ENCODE measurements around the gene NAGPA.
"Not testable (repeated sequence)": the region's sequence is repeated elsewhere in the genome, so short reads cannot be mapped to it uniquely, and the experiment has no call there.

NAGPA gene

DNA sequence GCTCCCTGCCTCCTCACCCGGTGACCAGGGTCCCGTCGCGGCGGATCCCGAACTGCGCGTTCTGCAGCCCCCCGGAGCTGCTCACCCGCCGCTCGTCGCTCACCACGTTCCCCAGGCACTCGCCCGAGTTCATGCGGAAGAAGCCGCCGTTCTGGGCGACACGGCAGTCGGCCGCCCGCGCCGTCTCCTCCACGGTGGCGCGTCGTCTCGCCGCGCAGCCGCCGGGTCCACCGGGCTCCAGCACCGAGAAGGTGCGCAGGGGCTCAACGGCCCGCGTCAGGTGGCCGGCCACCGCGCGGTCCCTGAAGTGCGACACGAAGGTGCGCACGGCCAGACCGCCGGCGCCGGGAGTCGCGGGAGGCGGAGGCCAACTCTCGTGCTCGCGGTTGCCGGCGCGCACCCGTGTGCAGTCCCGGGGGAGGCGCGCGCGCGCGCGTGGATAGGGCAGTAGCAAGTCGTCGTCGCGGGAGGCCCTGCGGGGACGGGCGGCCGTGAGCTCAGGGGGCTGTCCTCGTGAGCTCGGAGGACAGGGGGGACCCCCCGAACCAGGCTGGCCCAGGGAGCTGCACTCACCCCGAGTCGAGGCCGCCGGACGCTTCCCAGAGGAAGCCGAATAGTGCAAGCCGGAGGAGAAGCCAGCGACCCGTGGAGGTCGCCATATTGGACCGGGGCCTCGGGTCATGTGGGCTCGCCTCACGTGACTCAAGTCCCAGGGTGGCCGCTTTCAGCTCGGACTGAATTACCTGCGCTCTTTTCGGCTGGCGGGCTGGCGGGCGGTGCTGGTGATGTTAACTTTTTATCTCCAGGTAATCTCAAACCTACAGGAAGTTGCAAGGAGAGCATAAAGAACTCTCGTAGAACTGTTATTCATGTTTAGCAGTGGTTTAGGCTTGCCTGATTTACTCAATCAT lies at the start of gene NAGPA:
NAGPA (minus strand) TSS at position 680 of the 911 bp plus-strand sequence; CDS start at position 659, 21 bp downstream.
- H3K36me3 Mint-ChIP-seq (ENCODE audit: low read depth) = no peaks in the 10 kb centered on the region
- H3K4me1 Mint-ChIP-seq (ENCODE audit: low read depth) = peaks cover 12% of the 10 kb centered on the region
- no peaks in the 10 kb centered on the region for H3K9me3 Mint-ChIP-seq
- peak within 1 kb of the TSS; percentile 79 for H3K4me3 Mint-ChIP-seq
- H3K27me3 Mint-ChIP-seq (ENCODE audit: low read depth) = no peaks in the 10 kb centered on the region
- peak within 1 kb of the TSS; percentile 72 for H3K27ac Mint-ChIP-seq

- H3K4me1 Mint-ChIP-seq (ENCODE audit: low read depth); H3K27ac Mint-ChIP-seq; H3K9me3 Mint-ChIP-seq; H3K27me3 Mint-ChIP-seq (ENCODE audit: low read depth); H3K4me3 Mint-ChIP-seq: not testable (repeated sequence)
- H3K36me3 Mint-ChIP-seq (ENCODE audit: low read depth) = peaks cover 13% of the 10 kb centered on the region
These were observed 47.3 kb upstream of the NAGPA start for GRCh38 chr16:5080996-5081395.

GRCh38 chr16:5080461-5080860 lies 46.7 kb upstream of the NAGPA start:
- H3K36me3 Mint-ChIP-seq (ENCODE audit: low read depth) = peaks cover 13% of the 10 kb centered on the region
- H3K4me3 Mint-ChIP-seq; H3K4me1 Mint-ChIP-seq (ENCODE audit: low read depth); H3K9me3 Mint-ChIP-seq; H3K27me3 Mint-ChIP-seq (ENCODE audit: low read depth); H3K27ac Mint-ChIP-seq: not testable (repeated sequence)

- H3K4me1 Mint-ChIP-seq (ENCODE audit: low read depth) = peaks cover 3% of the 10 kb centered on the region
- no peak overlapping the region for H3K4me3 Mint-ChIP-seq
- peaks cover 5% of the 10 kb centered on the region for H3K36me3 Mint-ChIP-seq (ENCODE audit: low read depth)
- no peaks in the 10 kb centered on the region for H3K9me3 Mint-ChIP-seq
- no peak overlapping the region for H3K27ac Mint-ChIP-seq
- H3K27me3 Mint-ChIP-seq (ENCODE audit: low read depth) = no peaks in the 10 kb centered on the region
These were observed 44.9 kb upstream of the NAGPA start for GRCh38 chr16:5078626-5079025.

DNA sequence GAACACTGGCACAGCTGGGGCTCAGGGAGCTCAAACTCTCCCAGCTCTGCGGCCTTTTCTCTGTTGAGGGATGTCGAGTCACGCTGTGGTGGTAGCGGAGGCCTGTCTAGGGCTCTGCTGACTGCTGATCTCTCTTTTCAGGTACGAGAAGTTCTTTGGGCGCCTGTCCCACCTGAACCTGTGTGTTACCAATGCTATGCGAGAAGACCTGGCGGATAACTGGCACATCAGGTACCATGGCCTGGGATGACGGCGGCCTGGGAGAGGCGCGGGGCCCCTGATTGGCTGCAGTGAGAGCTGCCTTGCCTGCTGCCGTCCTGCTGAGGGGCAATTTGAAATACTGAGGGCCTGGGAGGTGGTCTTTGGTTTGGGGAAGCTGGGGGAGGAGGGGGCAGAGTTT lies 43.6 kb upstream of the NAGPA start:
- Mint-ChIP-seq H3K27me3 (ENCODE audit: low read depth) (no peaks in the 10 kb centered on the region), H3K4me1 (ENCODE audit: low read depth) (peaks cover 13% of the 10 kb centered on the region), H3K9me3 (no peaks in the 10 kb centered on the region), H3K36me3 (ENCODE audit: low read depth) (peaks cover 4% of the 10 kb centered on the region), H3K27ac (no peak overlapping the region), H3K4me3 (no peak overlapping the region)

GRCh38 chr16:5075637-5076036 lies 41.9 kb upstream of the NAGPA start:
- peaks cover 5% of the 10 kb centered on the region for H3K36me3 Mint-ChIP-seq (ENCODE audit: low read depth)
- H3K9me3 Mint-ChIP-seq = no peaks in the 10 kb centered on the region
- H3K4me3 Mint-ChIP-seq = no peak overlapping the region
- H3K27me3 Mint-ChIP-seq (ENCODE audit: low read depth) = no peaks in the 10 kb centered on the region
- no peak overlapping the region for H3K27ac Mint-ChIP-seq
- H3K4me1 Mint-ChIP-seq (ENCODE audit: low read depth) = peaks cover 22% of the 10 kb centered on the region

DNA sequence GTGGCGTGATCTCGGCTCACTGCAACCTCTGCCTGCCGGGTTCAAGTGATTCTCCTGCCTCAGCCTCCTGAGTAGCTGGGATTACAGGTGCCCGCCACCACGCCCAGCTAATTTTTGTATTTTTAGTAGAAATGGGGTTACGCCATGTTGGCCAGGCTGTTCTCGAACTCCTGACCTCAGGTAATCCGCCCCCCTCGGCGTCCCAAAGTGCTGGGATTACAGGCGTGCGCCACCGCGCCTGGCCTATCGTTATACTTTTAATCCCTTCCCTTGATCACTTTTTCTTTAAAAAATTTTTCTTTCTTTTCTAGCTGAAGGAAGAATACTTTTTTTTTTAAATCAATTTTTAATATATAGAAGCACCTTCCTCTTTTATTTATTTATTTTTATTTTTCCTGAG lies 40.0 kb upstream of the NAGPA start:
- not testable (repeated sequence) for H3K27me3 Mint-ChIP-seq (ENCODE audit: low read depth); H3K9me3 Mint-ChIP-seq; H3K27ac Mint-ChIP-seq; H3K4me3 Mint-ChIP-seq; H3K36me3 Mint-ChIP-seq (ENCODE audit: low read depth)
- H3K4me1 Mint-ChIP-seq (ENCODE audit: low read depth) = peaks cover 22% of the 10 kb centered on the region

GRCh38 chr16:5073279-5073629 lies 39.5 kb upstream of the NAGPA start:
- Mint-ChIP-seq H3K27ac (peak overlapping the region; percentile 80), H3K36me3 (ENCODE audit: low read depth) (peaks cover 4% of the 10 kb centered on the region), H3K4me3 (peak overlapping the region; percentile 97), H3K4me1 (ENCODE audit: low read depth) (peaks cover 22% of the 10 kb centered on the region), H3K27me3 (ENCODE audit: low read depth) (no peaks in the 10 kb centered on the region), H3K9me3 (no peaks in the 10 kb centered on the region)

GRCh38 chr16:5072334-5073278 lies 38.9 kb upstream of the NAGPA start:
- H3K4me1 Mint-ChIP-seq (ENCODE audit: low read depth) = peaks cover 22% of the 10 kb centered on the region
- no peaks in the 10 kb centered on the region for H3K27me3 Mint-ChIP-seq (ENCODE audit: low read depth)
- no peaks in the 10 kb centered on the region for H3K9me3 Mint-ChIP-seq
- H3K36me3 Mint-ChIP-seq (ENCODE audit: low read depth) = peaks cover 4% of the 10 kb centered on the region
- H3K4me3 Mint-ChIP-seq = peak overlapping the region; percentile 97
- H3K27ac Mint-ChIP-seq = peak overlapping the region; percentile 98

- peak within 1 kb of the TSS; percentile 97 for H3K4me3 Mint-ChIP-seq
- H3K4me1 Mint-ChIP-seq (ENCODE audit: low read depth) = peaks cover 22% of the 10 kb centered on the region
- no peaks in the 10 kb centered on the region for H3K9me3 Mint-ChIP-seq
- peak within 1 kb of the TSS; percentile 98 for H3K27ac Mint-ChIP-seq
- peaks cover 4% of the 10 kb centered on the region for H3K36me3 Mint-ChIP-seq (ENCODE audit: low read depth)
- H3K27me3 Mint-ChIP-seq (ENCODE audit: low read depth) = peaks cover 4% of the 10 kb centered on the region
These were observed 38.1 kb upstream of the NAGPA start, which contains the start of gene ALG1 for GRCh38 chr16:5071681-5072333. Gene ALG1, plus strand, starts transcription at chr16:5071843. Its CDS starts 7 bp downstream, at chr16:5071850.

- Mint-ChIP-seq H3K27ac (peak overlapping the region; percentile 98), H3K4me1 (ENCODE audit: low read depth) (peaks cover 22% of the 10 kb centered on the region), H3K9me3 (no peaks in the 10 kb centered on the region), H3K27me3 (ENCODE audit: low read depth) (peaks cover 4% of the 10 kb centered on the region), H3K4me3 (peak overlapping the region; percentile 97), H3K36me3 (ENCODE audit: low read depth) (peaks cover 4% of the 10 kb centered on the region)
These were observed 37.6 kb upstream of the NAGPA start for GRCh38 chr16:5071341-5071680.

- Mint-ChIP-seq H3K4me1 (ENCODE audit: low read depth) (peaks cover 22% of the 10 kb centered on the region), H3K9me3 (no peaks in the 10 kb centered on the region), H3K27me3 (ENCODE audit: low read depth) (peaks cover 4% of the 10 kb centered on the region), H3K4me3 (no peak overlapping the region), H3K27ac (peak overlapping the region; percentile 98), H3K36me3 (ENCODE audit: low read depth) (peaks cover 4% of the 10 kb centered on the region)
These were observed 36.9 kb upstream of the NAGPA start for GRCh38 chr16:5070431-5071186.

- Mint-ChIP-seq H3K4me1 (ENCODE audit: low read depth) (peaks cover 22% of the 10 kb centered on the region), H3K36me3 (ENCODE audit: low read depth) (peaks cover 2% of the 10 kb centered on the region), H3K27me3 (ENCODE audit: low read depth) (peaks cover 4% of the 10 kb centered on the region), H3K4me3 (no peak overlapping the region), H3K9me3 (no peaks in the 10 kb centered on the region), H3K27ac (no peak overlapping the region)
These were observed 36.1 kb upstream of the NAGPA start for GRCh38 chr16:5069854-5070253.

DNA sequence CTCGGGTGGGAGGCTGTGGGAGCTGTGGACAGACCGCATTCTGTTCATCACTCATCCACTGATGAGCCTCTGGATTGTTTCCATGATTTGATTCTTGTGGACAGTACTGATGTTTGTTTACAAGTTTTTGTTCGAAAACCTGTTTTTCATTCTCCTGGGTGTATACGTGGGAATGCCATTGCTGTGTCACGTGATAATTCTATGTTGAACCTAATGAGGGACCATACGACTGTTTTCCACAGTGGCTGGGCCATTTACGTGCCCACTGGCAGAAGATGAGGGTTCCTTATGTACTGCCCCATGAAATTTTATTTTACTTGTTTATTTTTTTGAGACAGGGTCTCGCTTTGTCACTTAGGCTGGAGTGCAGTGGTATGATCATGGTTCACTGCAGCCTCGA lies 35.3 kb upstream of the NAGPA start:
- Mint-ChIP-seq H3K27ac (no peak overlapping the region), H3K9me3 (no peaks in the 10 kb centered on the region), H3K4me3 (no peak overlapping the region), H3K36me3 (ENCODE audit: low read depth) (peaks cover 2% of the 10 kb centered on the region), H3K27me3 (ENCODE audit: low read depth) (peaks cover 4% of the 10 kb centered on the region), H3K4me1 (ENCODE audit: low read depth) (peaks cover 19% of the 10 kb centered on the region)
